ENCODE measurements around the gene ZNF496. TPM values are rescaled to one million over a fixed set of nuclear protein-coding genes. Genes with fewer than 3 reads are reported as not detected.
A peak's percentile ranks its signal among the peaks of the same experiment; 100 is the strongest.
"Not testable (repeated sequence)": the region's sequence is repeated elsewhere in the genome, so short reads cannot be mapped to it uniquely, and the experiment has no call there.

The ZNF496 gene
- total and polyA plus RNA-seq, 9 of the 15 experiments (the other 6 are each of a cell fraction or from before 2014, with no cell fraction given), result 4.3 to 54.0 (median 31.3) TPM

DNA sequence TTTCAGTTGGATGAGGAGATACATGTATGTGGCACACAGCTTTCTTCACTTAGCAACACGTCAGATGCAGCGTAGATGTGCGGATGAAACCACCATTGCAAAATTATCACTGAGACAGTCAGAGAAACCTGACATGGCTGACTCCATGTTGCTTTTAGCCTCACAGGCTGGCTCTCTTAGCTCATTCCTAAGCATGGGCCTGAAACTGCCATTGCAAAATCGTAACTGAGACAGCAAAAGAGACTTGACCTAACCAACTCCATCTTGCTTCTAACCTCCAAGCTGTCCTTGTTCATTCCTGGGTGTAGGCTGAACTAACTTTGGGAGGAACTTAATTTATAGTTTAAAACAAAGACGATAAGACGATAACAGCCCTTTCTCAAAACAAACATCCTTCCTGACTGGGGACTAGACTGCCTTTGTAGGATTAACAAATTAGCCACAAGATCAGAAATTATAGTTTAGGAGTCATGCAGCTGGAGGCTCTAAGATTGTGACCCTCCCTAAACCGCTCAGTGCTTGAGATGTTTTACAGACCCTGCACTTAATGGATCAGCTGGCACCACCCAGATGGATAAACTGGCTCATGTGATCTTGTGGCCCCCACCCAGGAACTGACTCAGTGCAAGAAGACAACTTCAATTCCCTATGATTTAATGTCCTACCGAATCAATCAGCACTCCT lies 43.1 kb upstream of the ZNF496 start (continued):
- TF ChIP-seq ZNF395 (CRISPR knock-in tag; IDR thresholded peaks at IDR 0.05), result peak; percentile 99
- TF ChIP-seq E4F1 (CRISPR knock-in tag; IDR thresholded peaks at IDR 0.05; ENCODE audit: borderline replicate concordance), result peak; percentile 67; the same call in 1 of the 2 replicates
- TF ChIP-seq ARID3B (CRISPR knock-in tag; IDR thresholded peaks at IDR 0.05; ENCODE audit: borderline replicate concordance), result peak; percentile 93
- peak; percentile 97 for TF ChIP-seq ZNF165 (CRISPR knock-in tag; IDR thresholded peaks at IDR 0.05; ENCODE audit: borderline replicate concordance)
- peak; percentile 99 for TF ChIP-seq ZNF175 (CRISPR knock-in tag; IDR thresholded peaks at IDR 0.05; ENCODE audit: low read depth)
- peak; percentile 86 for TF ChIP-seq ZNF174 (CRISPR knock-in tag; IDR thresholded peaks at IDR 0.05)
- peak; percentile 79 for TF ChIP-seq ZKSCAN3 (CRISPR knock-in tag; IDR thresholded peaks at IDR 0.05)
- not testable (repeated sequence) for TF ChIP-seq NR2C2 (CRISPR knock-in tag; IDR thresholded peaks at IDR 0.05); NR2C1 (IDR thresholded peaks at IDR 0.05)
- 0 out of 2 replicates have a peak, but pooled peaks have one; percentile 42 for TF ChIP-seq NR2C2 (tag; IDR thresholded peaks at IDR 0.05)
- TF ChIP-seq, protein P1, sequence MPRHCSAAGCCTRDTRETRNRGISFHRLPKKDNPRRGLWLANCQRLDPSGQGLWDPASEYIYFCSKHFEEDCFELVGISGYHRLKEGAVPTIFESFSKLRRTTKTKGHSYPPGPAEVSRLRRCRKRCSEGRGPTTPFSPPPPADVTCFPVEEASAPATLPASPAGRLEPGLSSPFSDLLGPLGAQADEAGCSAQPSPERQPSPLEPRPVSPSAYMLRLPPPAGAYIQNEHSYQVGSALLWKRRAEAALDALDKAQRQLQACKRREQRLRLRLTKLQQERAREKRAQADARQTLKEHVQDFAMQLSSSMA (CRISPR knock-in tag; IDR thresholded peaks at IDR 0.05), result 0 out of 2 replicates have a peak, but pooled peaks have one; percentile 34
- TF ChIP-seq PPARD (CRISPR knock-in tag; IDR thresholded peaks at IDR 0.05), result peak; percentile 64; the same call in 1 of the 2 replicates
- TF ChIP-seq KLF1 (tag; IDR thresholded peaks at IDR 0.05), result 0 out of 2 replicates have a peak, but pooled peaks have one; percentile 55
- TF ChIP-seq ZNF584 (CRISPR knock-in tag; IDR thresholded peaks at IDR 0.05; ENCODE audit: low read depth), result peak; percentile 97
- TF ChIP-seq HBP1 (CRISPR knock-in tag; IDR thresholded peaks at IDR 0.05), result peak; percentile 98
- TF ChIP-seq NR2C1 (tag; IDR thresholded peaks at IDR 0.05), result peak; percentile 91
- peak; percentile 69; the same call in 1 of the 2 replicates for TF ChIP-seq DEAF1 (CRISPR knock-in tag; IDR thresholded peaks at IDR 0.05)
- peak; percentile 57 for TF ChIP-seq NFE2L1 (tag; IDR thresholded peaks at IDR 0.05; ENCODE audit: borderline replicate concordance, low read depth)
